ENCODE data around the gene LAYN. TPM values are rescaled to one million over a fixed set of nuclear protein-coding genes. Genes with fewer than 3 reads are reported as not detected.
A peak's percentile ranks its signal among the peaks of the same experiment; 100 is the strongest.

Gene LAYN
- total RNA-seq, 1 experiment from 2014 or later: not detected

GRCh38 chr11:111532365-111532709 is 8.2 kb upstream of the LAYN start:
- H3K27ac ChIP-seq (ENCODE audit: low read length): no peak overlapping the region
- H3K79me2 ChIP-seq (ENCODE audit: low read length): no peaks in the 10 kb centered on the region
- DNase-seq: no peak
- no peak overlapping the region for H3K4me2 ChIP-seq (ENCODE audit: low read depth, low read length, poor library complexity, severe bottlenecking)
- no peaks in the 10 kb centered on the region for H3K9me2 ChIP-seq (replicated peaks; ENCODE audit: insufficient read depth, low read length)
- H4K20me1 ChIP-seq (ENCODE audit: insufficient read depth, low read depth, low read length): no peaks in the 10 kb centered on the region
- H3K9ac ChIP-seq (ENCODE audit: low read length): no peak overlapping the region
- H2AFZ ChIP-seq (ENCODE audit: low read length): peak overlapping the region; percentile 2; the same call in 1 of the 2 replicates
- no peaks in the 10 kb centered on the region for H3K9me3 ChIP-seq (ENCODE audit: low read length)
- peaks cover 3% of the 10 kb centered on the region; the same call in 1 of the 2 replicates for H3K27me3 ChIP-seq (ENCODE audit: low read length)
- peaks cover 8% of the 10 kb centered on the region; the same call in 1 of the 2 replicates for H3K4me1 ChIP-seq (ENCODE audit: low read length)
- no peaks in the 10 kb centered on the region for H3K36me3 ChIP-seq (ENCODE audit: insufficient read depth, low read length)
- H3K4me3 ChIP-seq (ENCODE audit: low read length): no peak overlapping the region

GRCh38 chr11:111535281-111535680 is 5.2 kb upstream of the LAYN start:
- no peak overlapping the region for H3K27ac ChIP-seq (ENCODE audit: low read length)
- H3K9me2 ChIP-seq (replicated peaks; ENCODE audit: insufficient read depth, low read length): no peaks in the 10 kb centered on the region
- no peak overlapping the region for H3K4me3 ChIP-seq (ENCODE audit: low read length)
- H3K79me2 ChIP-seq (ENCODE audit: low read length): no peaks in the 10 kb centered on the region
- no peak for DNase-seq
- H3K27me3 ChIP-seq (ENCODE audit: low read length): peaks cover 8% of the 10 kb centered on the region; the same call in 1 of the 2 replicates
- H3K36me3 ChIP-seq (ENCODE audit: insufficient read depth, low read length): no peaks in the 10 kb centered on the region
- H2AFZ ChIP-seq (ENCODE audit: low read length): no peak overlapping the region
- peaks cover 8% of the 10 kb centered on the region; the same call in 1 of the 2 replicates for H3K4me1 ChIP-seq (ENCODE audit: low read length)
- H4K20me1 ChIP-seq (ENCODE audit: insufficient read depth, low read depth, low read length): no peaks in the 10 kb centered on the region
- 0 out of 2 replicates have a peak, but pooled peaks cover 2% of the 10 kb centered on the region for H3K9me3 ChIP-seq (ENCODE audit: low read length)
- no peak overlapping the region for H3K4me2 ChIP-seq (ENCODE audit: low read depth, low read length, poor library complexity, severe bottlenecking)
- H3K9ac ChIP-seq (ENCODE audit: low read length): no peak overlapping the region

GRCh38 chr11:111537336-111537860 is 3.1 kb upstream of the LAYN start:
- no peaks in the 10 kb centered on the region for H3K79me2 ChIP-seq (ENCODE audit: low read length)
- no peaks in the 10 kb centered on the region for H3K36me3 ChIP-seq (ENCODE audit: insufficient read depth, low read length)
- H3K27ac ChIP-seq (ENCODE audit: low read length): no peak overlapping the region
- no peak overlapping the region for H3K4me2 ChIP-seq (ENCODE audit: low read depth, low read length, poor library complexity, severe bottlenecking)
- no peaks in the 10 kb centered on the region for H3K9me2 ChIP-seq (replicated peaks; ENCODE audit: insufficient read depth, low read length)
- no peak overlapping the region for H3K9ac ChIP-seq (ENCODE audit: low read length)
- H3K27me3 ChIP-seq (ENCODE audit: low read length): 0 out of 2 replicates have a peak, but pooled peaks cover 5% of the 10 kb centered on the region
- H3K4me1 ChIP-seq (ENCODE audit: low read length): peaks cover under 1% of the 10 kb centered on the region; the same call in 1 of the 2 replicates
- H2AFZ ChIP-seq (ENCODE audit: low read length): no peak overlapping the region
- no peak overlapping the region for H3K4me3 ChIP-seq (ENCODE audit: low read length)
- DNase-seq: no peak
- H4K20me1 ChIP-seq (ENCODE audit: insufficient read depth, low read depth, low read length): no peaks in the 10 kb centered on the region
- 0 out of 2 replicates have a peak, but pooled peaks cover 2% of the 10 kb centered on the region for H3K9me3 ChIP-seq (ENCODE audit: low read length)

DNA sequence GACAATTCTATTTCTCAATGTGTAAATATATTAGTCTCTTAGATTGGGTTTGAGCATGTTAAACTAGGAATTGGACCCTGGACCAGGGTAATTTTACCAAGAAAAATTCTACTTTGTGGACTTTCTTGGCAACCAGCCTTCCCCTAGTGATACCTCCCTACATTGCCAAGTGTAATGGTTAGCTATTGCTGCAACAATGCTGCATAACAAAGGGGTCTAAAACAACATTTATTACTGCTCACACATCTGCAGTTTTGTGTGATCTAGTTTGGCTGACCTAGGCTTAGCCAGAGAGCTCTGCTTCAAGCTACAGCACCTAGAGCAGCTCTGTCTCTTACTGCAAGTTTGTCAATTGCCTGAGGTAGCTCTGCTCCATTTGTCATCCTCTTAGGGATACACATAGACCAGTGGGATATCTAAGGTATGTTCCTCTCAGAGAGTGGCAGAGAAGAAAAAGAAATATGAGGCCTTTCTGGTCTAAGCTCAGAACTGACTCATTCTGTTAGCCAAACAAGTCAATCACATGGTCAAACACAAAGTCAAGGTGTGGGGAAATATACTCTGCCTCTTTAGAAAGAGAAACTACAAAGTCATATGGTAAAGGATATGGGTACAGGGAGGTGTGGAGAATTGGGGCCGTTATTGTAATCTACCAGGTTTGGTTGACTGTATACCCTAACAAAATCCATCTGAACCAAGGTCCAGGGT is 2.0 kb upstream of the LAYN start:
- H4K20me1 ChIP-seq (ENCODE audit: insufficient read depth, low read depth, low read length): no peaks in the 10 kb centered on the region
- H3K9me3 ChIP-seq (ENCODE audit: low read length): 0 out of 2 replicates have a peak, but pooled peaks cover 2% of the 10 kb centered on the region
- no peaks in the 10 kb centered on the region for H3K4me1 ChIP-seq (ENCODE audit: low read length)
- H3K4me2 ChIP-seq (ENCODE audit: low read depth, low read length, poor library complexity, severe bottlenecking): no peak overlapping the region
- 0 out of 2 replicates have a peak, but pooled peaks cover 5% of the 10 kb centered on the region for H3K27me3 ChIP-seq (ENCODE audit: low read length)
- H3K9ac ChIP-seq (ENCODE audit: low read length): no peak overlapping the region
- H3K9me2 ChIP-seq (replicated peaks; ENCODE audit: insufficient read depth, low read length): no peaks in the 10 kb centered on the region
- H2AFZ ChIP-seq (ENCODE audit: low read length): no peak overlapping the region
- no peak for DNase-seq
- H3K4me3 ChIP-seq (ENCODE audit: low read length): no peak overlapping the region
- no peak overlapping the region for H3K27ac ChIP-seq (ENCODE audit: low read length)
- H3K79me2 ChIP-seq (ENCODE audit: low read length): no peaks in the 10 kb centered on the region
- H3K36me3 ChIP-seq (ENCODE audit: insufficient read depth, low read length): no peaks in the 10 kb centered on the region

GRCh38 chr11:111539426-111540113 is 950 bp upstream of the LAYN start:
- no peaks in the 10 kb centered on the region for H3K79me2 ChIP-seq (ENCODE audit: low read length)
- no peak overlapping the region for H3K27ac ChIP-seq (ENCODE audit: low read length)
- H3K4me3 ChIP-seq (ENCODE audit: low read length): no peak overlapping the region
- H4K20me1 ChIP-seq (ENCODE audit: insufficient read depth, low read depth, low read length): no peaks in the 10 kb centered on the region
- no peaks in the 10 kb centered on the region for H3K9me2 ChIP-seq (replicated peaks; ENCODE audit: insufficient read depth, low read length)
- H2AFZ ChIP-seq (ENCODE audit: low read length): no peak overlapping the region
- no peak for DNase-seq
- no peaks in the 10 kb centered on the region for H3K4me1 ChIP-seq (ENCODE audit: low read length)
- H3K36me3 ChIP-seq (ENCODE audit: insufficient read depth, low read length): no peaks in the 10 kb centered on the region
- 0 out of 2 replicates have a peak, but pooled peaks cover 5% of the 10 kb centered on the region for H3K27me3 ChIP-seq (ENCODE audit: low read length)
- H3K9me3 ChIP-seq (ENCODE audit: low read length): 0 out of 2 replicates have a peak, but pooled peaks cover 2% of the 10 kb centered on the region
- H3K4me2 ChIP-seq (ENCODE audit: low read depth, low read length, poor library complexity, severe bottlenecking): no peak overlapping the region
- no peak overlapping the region for H3K9ac ChIP-seq (ENCODE audit: low read length)

- Histone ChIP-seq H3K27ac (ENCODE audit: low read length) (no peak overlapping the region), H3K36me3 (ENCODE audit: insufficient read depth, low read length) (no peaks in the 10 kb centered on the region), H3K79me2 (ENCODE audit: low read length) (no peaks in the 10 kb centered on the region), H3K4me3 (ENCODE audit: low read length) (no peak overlapping the region), H3K4me1 (ENCODE audit: low read length) (no peaks in the 10 kb centered on the region), H3K27me3 (ENCODE audit: low read length) (0 out of 2 replicates have a peak, but pooled peaks cover 5% of the 10 kb centered on the region), H3K4me2 (ENCODE audit: low read depth, low read length, poor library complexity, severe bottlenecking) (no peak overlapping the region), H3K9me3 (ENCODE audit: low read length) (0 out of 2 replicates have a peak, but pooled peaks cover 2% of the 10 kb centered on the region), H3K9me2 (replicated peaks; ENCODE audit: insufficient read depth, low read length) (no peaks in the 10 kb centered on the region), H4K20me1 (ENCODE audit: insufficient read depth, low read depth, low read length) (no peaks in the 10 kb centered on the region), H3K9ac (ENCODE audit: low read length) (no peak overlapping the region), H2AFZ (ENCODE audit: low read length) (no peak overlapping the region)
- DNase-seq: no peak
These were observed 375 bp downstream of the LAYN start for GRCh38 chr11:111540937-111541253.

- no peak for DNase-seq
- Histone ChIP-seq H3K79me2 (ENCODE audit: low read length) (no peaks in the 10 kb centered on the region), H3K9me2 (replicated peaks; ENCODE audit: insufficient read depth, low read length) (no peaks in the 10 kb centered on the region), H3K27ac (ENCODE audit: low read length) (no peak overlapping the region), H3K4me2 (ENCODE audit: low read depth, low read length, poor library complexity, severe bottlenecking) (no peak overlapping the region), H4K20me1 (ENCODE audit: insufficient read depth, low read depth, low read length) (no peaks in the 10 kb centered on the region), H3K9ac (ENCODE audit: low read length) (no peak overlapping the region), H3K36me3 (ENCODE audit: insufficient read depth, low read length) (no peaks in the 10 kb centered on the region), H3K4me1 (ENCODE audit: low read length) (no peaks in the 10 kb centered on the region), H2AFZ (ENCODE audit: low read length) (no peak overlapping the region), H3K4me3 (ENCODE audit: low read length) (no peak overlapping the region), H3K27me3 (ENCODE audit: low read length) (0 out of 2 replicates have a peak, but pooled peaks cover 5% of the 10 kb centered on the region), H3K9me3 (ENCODE audit: low read length) (0 out of 2 replicates have a peak, but pooled peaks cover 2% of the 10 kb centered on the region)
These were observed 938 bp downstream of the LAYN start for GRCh38 chr11:111541254-111542061.

Data from Karpas-422 (cell line).